HG03558 (cell line): ENCODE data around the gene MXRA8.
A peak's percentile ranks its signal among the peaks of the same experiment; 100 is the strongest.

Source experiments
- ATAC-seq: cut with Tn5 transposase; IDR thresholded peaks from one replicate; pipeline ENCODE4 v1.9.1; 2021; ENCODE audit warnings: moderate number of reproducible peaks; ENCODE audit not compliant: unreplicated experiment; ENCODE audit errors: extremely low read depth

Gene MXRA8

GRCh38 chr1:1310476-1311053 lies 47.8 kb downstream of the MXRA8 start:
- ATAC-seq = no peak

GRCh38 chr1:1310109-1310385 lies 48.3 kb downstream of the MXRA8 start:
- no peak for ATAC-seq

- no peak for ATAC-seq
Measured at GRCh38 chr1:1309251-1310108, 48.9 kb downstream of the MXRA8 start.

- no peak for ATAC-seq
Measured at GRCh38 chr1:1308756-1309250, 49.6 kb downstream of the MXRA8 start.

- ATAC-seq = peak; percentile 27
Measured at GRCh38 chr1:1307923-1308755, 50.2 kb downstream of the MXRA8 start, which contains the start of the genes ACAP3 and PUSL1. ACAP3 (minus strand) TSS chr1:1307930; CDS start chr1:1307815, 115 bp downstream. PUSL1 (plus strand) TSS chr1:1308597; CDS start chr1:1308644, 47 bp downstream.

GRCh38 chr1:1307261-1307922 lies 51.0 kb downstream of the MXRA8 start:
- peak; percentile 3 for ATAC-seq

- no peak for ATAC-seq
Measured at GRCh38 chr1:1306661-1307260, 51.6 kb downstream of the MXRA8 start.

- no peak for ATAC-seq
Measured at GRCh38 chr1:1306070-1306660, 52.2 kb downstream of the MXRA8 start.

- no peak for ATAC-seq
Measured at GRCh38 chr1:1305300-1306069, 52.9 kb downstream of the MXRA8 start.

GRCh38 chr1:1304331-1305299 lies 53.7 kb downstream of the MXRA8 start:
- ATAC-seq = no peak

GRCh38 chr1:1303736-1304135 lies 54.6 kb downstream of the MXRA8 start:
- no peak for ATAC-seq

- no peak for ATAC-seq
Measured at GRCh38 chr1:1302951-1303509, 55.3 kb downstream of the MXRA8 start.
